Measurements from ENCODE around the gene TMEM150C.

The TMEM150C gene

GRCh38 chr4:82508806-82509428 lies 52.9 kb downstream of the TMEM150C start:
- DNase-seq (ENCODE audit: low spot score in 2 of 2) (no peak), ATAC-seq (no peak)
- Mint-ChIP-seq H3K4me1 (no peaks in the 10 kb centered on the region), H3K27ac (no peak overlapping the region), H3K9me3 (no peaks in the 10 kb centered on the region), H3K36me3 (no peaks in the 10 kb centered on the region), H3K4me3 (no peak overlapping the region)

GRCh38 chr4:82508011-82508410 lies 53.8 kb downstream of the TMEM150C start:
- Mint-ChIP-seq H3K27ac (no peak overlapping the region), H3K36me3 (no peaks in the 10 kb centered on the region), H3K4me1 (no peaks in the 10 kb centered on the region), H3K4me3 (no peak overlapping the region), H3K9me3 (no peaks in the 10 kb centered on the region)
- DNase-seq (ENCODE audit: low spot score in 2 of 2), result no peak
- no peak for ATAC-seq

GRCh38 chr4:82501154-82501442 lies 60.7 kb downstream of the TMEM150C start:
- no peak for ATAC-seq
- H3K36me3 Mint-ChIP-seq, result no peaks in the 10 kb centered on the region
- H3K27ac Mint-ChIP-seq, result no peak overlapping the region
- H3K4me3 Mint-ChIP-seq, result no peak overlapping the region
- no peak for DNase-seq (ENCODE audit: low spot score in 2 of 2)
- no peaks in the 10 kb centered on the region for H3K4me1 Mint-ChIP-seq
- no peaks in the 10 kb centered on the region for H3K9me3 Mint-ChIP-seq

GRCh38 chr4:82500435-82501153 lies 61.2 kb downstream of the TMEM150C start:
- H3K9me3 Mint-ChIP-seq, result no peaks in the 10 kb centered on the region
- H3K27ac Mint-ChIP-seq, result no peak overlapping the region
- no peak for ATAC-seq

DNA sequence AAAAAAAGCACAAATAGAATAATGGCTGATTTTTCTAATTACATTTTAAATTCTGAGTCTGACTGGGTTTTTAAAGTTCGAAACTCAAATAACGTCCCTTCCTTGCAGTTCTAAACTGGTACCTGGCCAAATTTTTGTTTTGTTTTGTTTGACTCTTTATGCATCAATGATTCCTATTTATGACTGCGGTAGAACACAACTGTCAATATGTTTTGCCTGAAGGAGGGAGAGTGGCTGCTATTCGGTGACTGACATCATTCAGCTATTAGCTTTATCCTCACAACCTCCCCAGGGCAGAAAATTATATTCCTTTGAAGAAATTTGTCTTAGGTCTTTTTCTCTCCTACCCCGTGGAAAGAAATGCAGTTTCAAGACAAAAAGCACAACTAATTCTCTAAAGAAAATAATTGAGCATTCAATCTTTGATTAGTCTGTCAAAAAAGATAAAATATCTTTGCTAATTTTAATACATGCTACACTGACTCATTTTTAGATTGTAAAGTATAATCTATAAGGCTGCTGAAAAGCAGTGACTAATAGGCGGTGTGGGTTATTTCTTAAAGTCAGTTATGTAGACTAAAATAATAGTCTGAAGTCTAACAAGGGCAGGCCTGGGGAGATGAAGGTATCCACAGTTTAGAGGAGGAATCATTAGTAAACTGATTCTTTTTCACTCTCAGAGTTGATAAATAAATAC lies 61.9 kb downstream of the TMEM150C start:
- H3K4me3 Mint-ChIP-seq, result no peak overlapping the region
- H3K9me3 Mint-ChIP-seq, result no peaks in the 10 kb centered on the region
- no peaks in the 10 kb centered on the region for H3K36me3 Mint-ChIP-seq
- no peaks in the 10 kb centered on the region for H3K4me1 Mint-ChIP-seq
- ATAC-seq (no peak), DNase-seq (ENCODE audit: low spot score in 2 of 2) (no peak)
- H3K27ac Mint-ChIP-seq, result no peak overlapping the region

More at GRCh38 chr4:82500435-82501153, 61.2 kb downstream of the TMEM150C start:
- DNase-seq (ENCODE audit: low spot score in 2 of 2), result no peak
- Mint-ChIP-seq H3K4me3 (no peak overlapping the region), H3K36me3 (no peaks in the 10 kb centered on the region), H3K4me1 (no peaks in the 10 kb centered on the region)

DNA sequence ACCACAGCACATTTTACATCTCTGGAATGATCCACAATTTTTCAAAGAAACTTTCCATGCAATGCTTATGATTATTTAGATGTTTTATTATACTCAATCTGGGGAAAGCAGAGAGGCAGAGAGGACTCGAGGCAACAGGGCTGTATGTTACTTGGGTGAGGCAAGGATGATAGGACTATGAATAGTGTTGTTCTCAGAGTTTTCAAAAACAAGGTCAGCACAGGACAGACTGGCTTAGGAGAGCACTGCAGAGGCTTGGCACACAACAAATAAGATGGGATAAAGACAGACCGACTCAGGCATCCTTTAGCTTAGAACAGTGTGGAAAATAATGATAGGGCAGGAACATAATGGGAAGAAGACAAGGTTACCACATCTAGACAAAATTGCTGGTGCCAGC lies 65.4 kb downstream of the TMEM150C start:
- DNase-seq (ENCODE audit: low spot score in 2 of 2) (no peak), ATAC-seq (no peak)
- Mint-ChIP-seq H3K4me1 (no peaks in the 10 kb centered on the region), H3K36me3 (no peaks in the 10 kb centered on the region), H3K4me3 (no peak overlapping the region), H3K9me3 (no peaks in the 10 kb centered on the region), H3K27ac (no peak overlapping the region)

GRCh38 chr4:82495666-82496065 lies 66.1 kb downstream of the TMEM150C start:
- ATAC-seq (no peak), DNase-seq (ENCODE audit: low spot score in 2 of 2) (no peak)
- Mint-ChIP-seq H3K4me3 (no peak overlapping the region), H3K9me3 (no peaks in the 10 kb centered on the region), H3K27ac (no peak overlapping the region), H3K36me3 (no peaks in the 10 kb centered on the region), H3K4me1 (no peaks in the 10 kb centered on the region)

DNA sequence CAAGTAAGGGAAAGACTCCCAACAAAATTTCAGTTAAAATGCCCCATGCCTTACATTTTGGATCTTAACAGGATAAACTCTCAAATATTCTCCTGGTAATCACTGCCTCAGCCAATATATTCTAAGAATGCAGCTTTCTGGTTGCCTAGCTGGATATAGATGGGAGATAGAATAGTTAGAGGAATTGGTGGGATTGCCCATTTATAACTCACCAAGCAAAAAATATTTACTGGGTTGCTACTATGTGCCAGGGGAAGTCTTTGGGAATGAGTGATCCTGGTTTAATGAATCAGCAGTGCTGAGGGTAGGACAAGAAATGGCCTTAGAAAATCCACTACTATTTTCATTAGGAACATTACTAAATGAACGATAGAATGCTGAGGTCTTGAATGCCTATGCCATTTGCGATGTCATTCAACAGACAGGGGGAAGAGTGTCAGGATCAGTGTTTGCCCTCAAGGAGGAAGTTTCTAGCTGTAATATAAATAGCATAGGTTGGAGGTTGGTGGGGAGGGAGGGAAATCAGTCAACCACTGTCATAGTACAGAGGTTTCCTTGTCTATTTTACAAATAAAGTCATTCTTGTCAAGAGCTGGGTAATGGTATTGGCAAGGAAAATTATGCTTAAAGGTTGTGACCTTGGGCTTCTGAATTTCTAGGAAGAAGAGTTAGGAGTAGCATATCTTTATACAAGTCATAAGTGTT lies 67.9 kb downstream of the TMEM150C start:
- DNase-seq (ENCODE audit: low spot score in 2 of 2) (no peak), ATAC-seq (no peak)
- Mint-ChIP-seq H3K4me1 (no peaks in the 10 kb centered on the region), H3K27ac (no peak overlapping the region), H3K4me3 (no peak overlapping the region), H3K36me3 (no peaks in the 10 kb centered on the region), H3K9me3 (no peaks in the 10 kb centered on the region)

GRCh38 chr4:82491251-82491960 lies 70.4 kb downstream of the TMEM150C start:
- ATAC-seq (no peak), DNase-seq (ENCODE audit: low spot score in 2 of 2) (no peak)
- no peaks in the 10 kb centered on the region for H3K9me3 Mint-ChIP-seq
- H3K36me3 Mint-ChIP-seq, result no peaks in the 10 kb centered on the region
- no peaks in the 10 kb centered on the region for H3K4me1 Mint-ChIP-seq
- no peak overlapping the region for H3K27ac Mint-ChIP-seq
- no peak overlapping the region for H3K4me3 Mint-ChIP-seq

GRCh38 chr4:82489987-82490386 lies 71.8 kb downstream of the TMEM150C start:
- ATAC-seq (no peak), DNase-seq (ENCODE audit: low spot score in 2 of 2) (no peak)
- no peaks in the 10 kb centered on the region for H3K9me3 Mint-ChIP-seq
- H3K4me3 Mint-ChIP-seq, result no peak overlapping the region
- peaks cover 3% of the 10 kb centered on the region for H3K36me3 Mint-ChIP-seq
- no peak overlapping the region for H3K27ac Mint-ChIP-seq
- no peaks in the 10 kb centered on the region for H3K4me1 Mint-ChIP-seq

DNA sequence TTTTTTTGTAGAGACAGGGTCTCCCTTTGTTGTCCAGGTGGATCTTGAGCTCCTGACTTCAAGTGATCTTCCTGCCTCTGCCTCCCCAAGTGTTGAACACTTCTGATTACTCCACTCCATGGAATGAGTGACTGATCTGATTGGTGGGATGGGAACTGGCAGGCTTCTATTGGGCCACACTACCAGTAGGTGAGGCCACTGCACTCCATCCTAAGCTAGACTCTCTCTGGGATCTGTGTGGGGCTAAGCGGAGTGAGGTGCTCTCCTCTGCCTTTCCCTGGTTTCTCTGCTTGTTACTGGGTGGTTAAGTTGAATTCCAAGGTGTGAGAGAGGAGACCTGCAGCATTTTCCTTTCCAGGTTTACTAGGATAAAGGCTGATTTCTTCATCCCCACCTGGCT lies 72.7 kb downstream of the TMEM150C start:
- peaks cover 8% of the 10 kb centered on the region for H3K36me3 Mint-ChIP-seq
- H3K9me3 Mint-ChIP-seq, result no peaks in the 10 kb centered on the region
- DNase-seq (ENCODE audit: low spot score in 2 of 2), result no peak
- H3K4me3 Mint-ChIP-seq, result no peak overlapping the region
- H3K4me1 Mint-ChIP-seq, result no peaks in the 10 kb centered on the region
- no peak overlapping the region for H3K27ac Mint-ChIP-seq
- ATAC-seq, result no peak

DNA sequence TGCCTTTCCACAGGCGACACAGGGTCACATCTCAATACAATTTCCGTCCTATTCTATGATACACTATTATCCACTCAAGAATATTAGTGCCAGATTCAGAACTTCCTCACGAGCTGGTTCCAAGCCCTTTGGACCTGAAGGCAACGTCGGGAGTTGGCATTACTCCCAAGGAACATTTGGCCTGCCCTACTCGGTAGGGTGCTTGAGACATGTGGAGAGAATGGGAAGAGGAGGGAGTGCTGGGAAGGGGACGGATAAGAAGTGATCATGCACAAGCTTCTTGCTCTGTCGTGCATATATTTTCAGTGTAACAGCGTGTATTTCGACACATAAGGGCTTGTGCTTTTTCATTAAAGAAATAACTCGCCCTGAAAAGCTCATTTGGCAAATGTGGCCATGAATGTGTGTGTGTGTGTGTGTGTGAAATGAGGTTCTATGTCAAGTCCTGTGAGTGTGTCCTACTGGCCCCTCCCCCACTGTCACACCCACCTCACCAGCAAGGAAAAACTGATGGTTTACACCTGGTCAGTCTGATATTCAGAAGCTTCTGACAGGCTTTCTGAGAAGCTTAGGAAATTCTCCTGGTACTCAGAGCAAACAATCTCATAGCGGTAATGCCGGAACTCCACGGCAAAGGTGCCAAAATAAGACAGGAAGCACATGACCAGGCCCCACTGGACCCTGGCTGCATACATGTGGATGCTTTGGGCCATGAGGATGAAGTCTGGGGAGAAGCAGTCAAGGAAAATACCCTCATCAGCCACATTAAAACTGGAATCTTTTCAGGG lies 76.6 kb downstream of the TMEM150C start:
- DNase-seq (ENCODE audit: low spot score in 2 of 2), result no peak
- no peak for ATAC-seq
- Mint-ChIP-seq H3K4me1 (no peaks in the 10 kb centered on the region), H3K36me3 (peaks cover 15% of the 10 kb centered on the region), H3K4me3 (no peak overlapping the region), H3K27ac (no peak overlapping the region), H3K9me3 (no peaks in the 10 kb centered on the region)

DNA sequence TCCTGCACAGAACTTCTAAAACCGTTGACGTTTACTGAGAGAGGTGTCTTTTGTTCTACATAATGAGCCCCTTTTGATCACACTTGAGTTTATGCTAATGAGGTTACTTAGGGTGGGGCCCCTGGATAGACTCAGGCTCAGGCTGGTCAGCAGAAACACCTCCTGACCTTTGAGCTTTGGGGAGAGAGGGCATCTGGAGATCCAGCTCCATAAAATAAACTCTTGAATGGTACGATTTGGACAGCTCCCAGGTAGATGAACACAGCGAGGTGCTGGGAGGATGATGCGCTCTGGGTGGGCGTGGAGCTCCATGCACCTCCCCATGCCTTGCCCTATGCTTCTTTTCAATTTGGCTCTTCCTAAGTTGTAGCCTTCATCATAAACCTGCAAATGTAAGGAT lies 79.4 kb downstream of the TMEM150C start:
- DNase-seq (ENCODE audit: low spot score in 2 of 2) (no peak), ATAC-seq (no peak)
- H3K4me1 Mint-ChIP-seq, result no peaks in the 10 kb centered on the region
- H3K27ac Mint-ChIP-seq, result no peak overlapping the region
- H3K9me3 Mint-ChIP-seq, result no peaks in the 10 kb centered on the region
- no peak overlapping the region for H3K4me3 Mint-ChIP-seq
- H3K36me3 Mint-ChIP-seq, result peaks cover 20% of the 10 kb centered on the region

GRCh38 chr4:82481506-82481840 lies 80.3 kb downstream of the TMEM150C start:
- H3K27ac Mint-ChIP-seq, result no peak overlapping the region
- H3K4me1 Mint-ChIP-seq, result no peaks in the 10 kb centered on the region
- DNase-seq (ENCODE audit: low spot score in 2 of 2) (no peak), ATAC-seq (no peak)
- H3K36me3 Mint-ChIP-seq, result peaks cover 20% of the 10 kb centered on the region
- no peaks in the 10 kb centered on the region for H3K9me3 Mint-ChIP-seq
- H3K4me3 Mint-ChIP-seq, result no peak overlapping the region
